SK-N-SH (cell line): ENCODE results near the gene ROR2. TPM values are rescaled to one million over a fixed set of nuclear protein-coding genes. Genes with fewer than 3 reads are reported as not detected.

Source experiments
- CTCF ChIA-PET: fragments of 300-600, 350-600 bp; formaldehyde crosslinking; extraction: SDS; loops from one replicate; lab custom pipeline; 2021; lab: Yijun Ruan, JAX
- POLR2A ChIA-PET: fragments of 350-600 bp; sonication (Branson Sonifier 250); formaldehyde crosslinking; extraction: SDS; loops from one replicate; lab custom pipeline; 2020; ENCODE audit warnings: antibody characterized with exemption, inconsistent platforms; lab: Yijun Ruan, JAX
- DNase-seq: peaks from one replicate; pipeline ENCODE4 v3.0.0; 2012
- H2AFZ ChIP-seq: fragments of 200-600 bp; sonication (generic); 2 replicates; pipeline ENCODE4 v1.8.1; 2016; ENCODE audit warnings: antibody characterized with exemption, mild to moderate bottlenecking, low read depth
- H3F3A ChIP-seq: fragments of 200-600 bp; sonication (generic); replicated peaks from 2 replicates; pipeline ENCODE3; 2016; ENCODE audit warnings: antibody characterized with exemption, mild to moderate bottlenecking; ENCODE audit not compliant: insufficient read depth
- H3K27ac ChIP-seq, 2 experiments: fragments of 200-500 bp in 1 of 2; fragments of 200-600 bp in 1 of 2; sonication (Bioruptor generic) in 1 of 2; sonication (generic), shearing (Covaris generic) in 1 of 2; 2 replicates each; pipeline versions ENCODE4 v1.5.1 to v1.6.1; 2014 to 2016; ENCODE audit warnings: low read depth in 2 of 2, inconsistent platforms in 1 of 2, low read length in 1 of 2, mild to moderate bottlenecking in 1 of 2, mixed read lengths in 1 of 2
- H3K27me3 ChIP-seq: fragments of 200-600 bp; sonication (generic), shearing (Covaris generic); 2 replicates; pipeline ENCODE4 v1.6.1; 2016; ENCODE audit warnings: mixed run types; ENCODE audit not compliant: insufficient read depth
- H3K36me3 ChIP-seq, 2 experiments: fragments of 200-500 bp in 1 of 2; fragments of 200-600 bp in 1 of 2; sonication (Bioruptor generic) in 1 of 2; sonication (generic) in 1 of 2; replicated peaks in 1 of 2; 2 replicates each; pipeline versions ENCODE3 to v1.5.1; 2014 to 2016; ENCODE audit warnings: low read length in 1 of 2, mild to moderate bottlenecking in 1 of 2; ENCODE audit not compliant: insufficient read depth in 2 of 2, control insufficient read depth in 1 of 2
- H3K4me1 ChIP-seq, 2 experiments: fragments of 200-500 bp in 1 of 2; fragments of 200-600 bp in 1 of 2; sonication (Bioruptor generic) in 1 of 2; sonication (generic), shearing (Covaris generic) in 1 of 2; 2 replicates each; pipeline versions ENCODE4 v1.5.1 to v1.6.1; 2014 to 2016; ENCODE audit warnings: low read depth in 1 of 2, low read length in 1 of 2, mixed run types in 1 of 2; ENCODE audit not compliant: insufficient read depth in 2 of 2, control insufficient read depth in 1 of 2
- H3K4me2 ChIP-seq: fragments of 200-600 bp; sonication (generic), shearing (Covaris generic); 2 replicates; pipeline ENCODE4 v1.6.1; 2017; ENCODE audit warnings: mixed run types
- H3K4me3 ChIP-seq, 2 experiments: fragments of 200-500 bp in 1 of 2; fragments of 200-600 bp in 1 of 2; sonication (Bioruptor generic) in 1 of 2; sonication (generic), shearing (Covaris generic) in 1 of 2; 2 replicates each; pipeline versions ENCODE4 v1.5.1 to v1.8.1; 2014 to 2016; ENCODE audit warnings: low read depth in 2 of 2, inconsistent platforms in 1 of 2, low read length in 1 of 2, mild to moderate bottlenecking in 1 of 2, mixed read lengths in 1 of 2, moderate library complexity in 1 of 2
- H3K79me2 ChIP-seq: fragments of 200-600 bp; sonication (generic); 2 replicates; pipeline ENCODE4 v1.8.1; 2017; ENCODE audit warnings: mild to moderate bottlenecking; ENCODE audit not compliant: insufficient read depth
- H3K9ac ChIP-seq: fragments of 200-600 bp; sonication (generic); 2 replicates; pipeline ENCODE4 v1.6.1; 2017; ENCODE audit warnings: mixed run types
- H3K9me2 ChIP-seq: fragments of 200-600 bp; sonication (generic); 2 replicates; pipeline ENCODE4 v1.6.1; 2017; ENCODE audit warnings: mixed run types
- H3K9me3 ChIP-seq: fragments of 200-600 bp; sonication (generic); 2 replicates; pipeline ENCODE4 v1.6.1; 2017; ENCODE audit warnings: mixed run types, mild to moderate bottlenecking, moderate library complexity
- H4K20me1 ChIP-seq: fragments of 200-600 bp; sonication (generic); 2 replicates; pipeline ENCODE4 v1.6.1; 2017; ENCODE audit warnings: mild to moderate bottlenecking, mixed run types; ENCODE audit not compliant: insufficient read depth
- CHD2 ChIP-seq: fragments of 150-350 bp; IDR thresholded peaks from 2 replicates; pipeline ENCODE4 v1.6.1; 2018; ENCODE audit warnings: low read length; ENCODE audit not compliant: partially characterized antibody
- ELF1 ChIP-seq: IDR thresholded peaks from 2 replicates; pipeline ENCODE4 v1.4.0; 2012
- EZH2phosphoT487 ChIP-seq: fragments of 200-600 bp; sonication (generic); IDR thresholded peaks from 2 replicates; pipeline ENCODE4 v1.6.1; 2017; ENCODE audit warnings: low read depth, mixed run types, mild to moderate bottlenecking, antibody characterized with exemption, moderate library complexity, borderline replicate concordance
- FOSL2 ChIP-seq: IDR thresholded peaks from 2 replicates; pipeline ENCODE4 v1.4.0; 2012; ENCODE audit warnings: low read depth, mild to moderate bottlenecking, moderate library complexity, borderline replicate concordance
- FOXJ3 ChIP-seq: sonication (generic); formaldehyde crosslinking; IDR thresholded peaks from 2 replicates; pipeline ENCODE4 v1.5.1; 2020; ENCODE audit warnings: mild to moderate bottlenecking, missing genetic modification reagents
- FOXM1 ChIP-seq: IDR thresholded peaks from 2 replicates; pipeline ENCODE4 v1.4.0; 2012; ENCODE audit warnings: low read depth, mild to moderate bottlenecking
- MEF2A ChIP-seq: IDR thresholded peaks from 2 replicates; pipeline ENCODE4 v1.4.0; 2012; ENCODE audit warnings: low read depth, borderline replicate concordance
- POLR2AphosphoS5 ChIP-seq: IDR thresholded peaks from 2 replicates; pipeline ENCODE4 v1.6.1; 2012; ENCODE audit warnings: low read depth, low read length
- RAD21 ChIP-seq: IDR thresholded peaks from 2 replicates; pipeline ENCODE4 v1.6.1; 2012; ENCODE audit warnings: mild to moderate bottlenecking, low read length
- RCOR1 ChIP-seq: fragments of 150-350 bp; IDR thresholded peaks from 2 replicates; pipeline ENCODE4 v1.6.1; 2017; ENCODE audit warnings: antibody characterized with exemption, low read length
- RFX5 ChIP-seq: IDR thresholded peaks from 2 replicates; pipeline ENCODE4 v1.6.1; 2012; ENCODE audit warnings: mild to moderate bottlenecking, improper control_type of control experiment, low read length
- RXRA ChIP-seq: IDR thresholded peaks from 2 replicates; pipeline ENCODE4 v1.4.0; 2012; ENCODE audit warnings: low read depth, mild to moderate bottlenecking, borderline replicate concordance
- SIN3A ChIP-seq: IDR thresholded peaks from 2 replicates; pipeline ENCODE4 v1.6.1; 2012; ENCODE audit warnings: low read depth, mild to moderate bottlenecking, low read length, moderate library complexity, borderline replicate concordance
- SMC3 ChIP-seq: IDR thresholded peaks from 2 replicates; pipeline ENCODE4 v1.6.1; 2012; ENCODE audit warnings: low read depth, low read length, improper control_type of control experiment
- TAF1 ChIP-seq: IDR thresholded peaks from 2 replicates; pipeline ENCODE4 v1.6.1; 2012; ENCODE audit warnings: low read depth, mild to moderate bottlenecking, low read length, moderate library complexity, borderline replicate concordance
- TEAD4 ChIP-seq: IDR thresholded peaks from 2 replicates; pipeline ENCODE4 v1.4.0; 2012; ENCODE audit warnings: mild to moderate bottlenecking, borderline replicate concordance; ENCODE audit not compliant: insufficient read depth
- YY1 ChIP-seq: IDR thresholded peaks from 2 replicates; pipeline ENCODE4 v1.4.0; 2012; ENCODE audit warnings: low read depth, mild to moderate bottlenecking
- WGBS: methylation state at CpG from one replicate; pipeline ENCODE4 v1.1.6; 2017; ENCODE audit warnings: low lambda C conversion rate; 5-methylcytosine and 5-hydroxymethylcytosine counted together
- polyA plus RNA-seq, 3 experiments: library from polyadenylated mRNA; depleted of rRNA; stranded (reverse); fragments of >200 nt; gene quantifications; 2 replicates each; pipeline ENCODE4 v1.2.3, GENCODE V29; 2012
- TF ChIP-seq, protein P1 (sequence below): fragments of 200-600 bp; sonication (generic); IDR thresholded peaks from 2 replicates; pipeline ENCODE4 v1.6.1; 2017; ENCODE audit warnings: antibody characterized with exemption, mild to moderate bottlenecking, moderate library complexity
- TF ChIP-seq, protein P2 (sequence below): IDR thresholded peaks from 2 replicates; pipeline ENCODE4; 2012
- TF ChIP-seq, protein P3 (sequence below): IDR thresholded peaks from 2 replicates; pipeline ENCODE4 v1.6.1; 2012; ENCODE audit warnings: mild to moderate bottlenecking, low read depth, low read length, moderate library complexity

The ROR2 gene
- polyA plus RNA-seq, 1 of the 3 experiments (the other 2 are of a cell fraction) = 0.43 TPM

DNA sequence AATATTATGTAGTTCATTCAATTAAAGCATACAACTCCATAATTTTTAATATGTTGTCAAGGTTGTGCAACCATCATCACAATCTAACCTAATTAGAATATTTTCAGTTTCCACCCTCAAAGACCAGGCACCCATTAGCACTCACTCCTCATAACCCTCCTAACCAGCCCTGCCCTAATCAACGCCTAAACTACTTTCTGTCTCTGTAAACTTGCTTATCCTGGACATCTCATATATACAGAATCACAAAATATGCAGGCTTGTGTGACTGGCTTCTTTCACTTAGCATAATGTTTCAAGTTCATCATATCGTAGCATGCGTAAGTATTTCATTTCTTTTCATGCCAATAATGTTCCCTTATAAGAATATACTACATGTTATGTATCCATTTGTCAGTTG, 391.6 kb downstream of the ROR2 start:
- H3K79me2 ChIP-seq = no peaks in the 10 kb centered on the region
- 75% methylated on average over 3 of the region's 3 CpGs for WGBS
- POLR2A ChIA-PET = no interaction called here

More for the DNA sequence above, 391.6 kb downstream of the ROR2 start:
- Histone ChIP-seq H3F3A (no peaks in the 10 kb centered on the region), H3K27ac (no peak overlapping the region), H3K27me3 (no peaks in the 10 kb centered on the region; the same call in 1 of the 2 replicates), H3K9me3 (no peaks in the 10 kb centered on the region), H4K20me1 (no peaks in the 10 kb centered on the region), H3K9me2 (no peaks in the 10 kb centered on the region), H3K4me3 (no peak overlapping the region), H3K4me2 (no peak overlapping the region), H3K9ac (no peak overlapping the region), H3K4me1 (no peaks in the 10 kb centered on the region), H3K36me3 (no peaks in the 10 kb centered on the region), H2AFZ (no peak overlapping the region)
- no peak for TF ChIP-seq MEF2A
- TF ChIP-seq SIN3A = no peak
- TF ChIP-seq YY1 = no peak
- TF ChIP-seq EZH2phosphoT487 = no peak
- TF ChIP-seq FOXJ3 = no peak
- TF ChIP-seq SMC3 = no peak
- no peak for TF ChIP-seq CHD2
- TF ChIP-seq RFX5 = no peak
- TF ChIP-seq FOXM1 = no peak
- no peak for TF ChIP-seq RCOR1
- TF ChIP-seq, protein P1, sequence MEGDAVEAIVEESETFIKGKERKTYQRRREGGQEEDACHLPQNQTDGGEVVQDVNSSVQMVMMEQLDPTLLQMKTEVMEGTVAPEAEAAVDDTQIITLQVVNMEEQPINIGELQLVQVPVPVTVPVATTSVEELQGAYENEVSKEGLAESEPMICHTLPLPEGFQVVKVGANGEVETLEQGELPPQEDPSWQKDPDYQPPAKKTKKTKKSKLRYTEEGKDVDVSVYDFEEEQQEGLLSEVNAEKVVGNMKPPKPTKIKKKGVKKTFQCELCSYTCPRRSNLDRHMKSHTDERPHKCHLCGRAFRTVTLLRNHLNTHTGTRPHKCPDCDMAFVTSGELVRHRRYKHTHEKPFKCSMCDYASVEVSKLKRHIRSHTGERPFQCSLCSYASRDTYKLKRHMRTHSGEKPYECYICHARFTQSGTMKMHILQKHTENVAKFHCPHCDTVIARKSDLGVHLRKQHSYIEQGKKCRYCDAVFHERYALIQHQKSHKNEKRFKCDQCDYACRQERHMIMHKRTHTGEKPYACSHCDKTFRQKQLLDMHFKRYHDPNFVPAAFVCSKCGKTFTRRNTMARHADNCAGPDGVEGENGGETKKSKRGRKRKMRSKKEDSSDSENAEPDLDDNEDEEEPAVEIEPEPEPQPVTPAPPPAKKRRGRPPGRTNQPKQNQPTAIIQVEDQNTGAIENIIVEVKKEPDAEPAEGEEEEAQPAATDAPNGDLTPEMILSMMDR = no peak
- no peak for TF ChIP-seq RXRA
- no peak for TF ChIP-seq TAF1
- no peak for TF ChIP-seq POLR2AphosphoS5
- no peak for TF ChIP-seq TEAD4
- TF ChIP-seq RAD21 = no peak
- TF ChIP-seq, protein P2, sequence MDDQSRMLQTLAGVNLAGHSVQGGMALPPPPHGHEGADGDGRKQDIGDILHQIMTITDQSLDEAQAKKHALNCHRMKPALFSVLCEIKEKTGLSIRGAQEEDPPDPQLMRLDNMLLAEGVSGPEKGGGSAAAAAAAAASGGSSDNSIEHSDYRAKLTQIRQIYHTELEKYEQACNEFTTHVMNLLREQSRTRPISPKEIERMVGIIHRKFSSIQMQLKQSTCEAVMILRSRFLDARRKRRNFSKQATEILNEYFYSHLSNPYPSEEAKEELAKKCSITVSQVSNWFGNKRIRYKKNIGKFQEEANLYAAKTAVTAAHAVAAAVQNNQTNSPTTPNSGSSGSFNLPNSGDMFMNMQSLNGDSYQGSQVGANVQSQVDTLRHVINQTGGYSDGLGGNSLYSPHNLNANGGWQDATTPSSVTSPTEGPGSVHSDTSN = no peak
- TF ChIP-seq ELF1 = no peak
- TF ChIP-seq, protein P3, sequence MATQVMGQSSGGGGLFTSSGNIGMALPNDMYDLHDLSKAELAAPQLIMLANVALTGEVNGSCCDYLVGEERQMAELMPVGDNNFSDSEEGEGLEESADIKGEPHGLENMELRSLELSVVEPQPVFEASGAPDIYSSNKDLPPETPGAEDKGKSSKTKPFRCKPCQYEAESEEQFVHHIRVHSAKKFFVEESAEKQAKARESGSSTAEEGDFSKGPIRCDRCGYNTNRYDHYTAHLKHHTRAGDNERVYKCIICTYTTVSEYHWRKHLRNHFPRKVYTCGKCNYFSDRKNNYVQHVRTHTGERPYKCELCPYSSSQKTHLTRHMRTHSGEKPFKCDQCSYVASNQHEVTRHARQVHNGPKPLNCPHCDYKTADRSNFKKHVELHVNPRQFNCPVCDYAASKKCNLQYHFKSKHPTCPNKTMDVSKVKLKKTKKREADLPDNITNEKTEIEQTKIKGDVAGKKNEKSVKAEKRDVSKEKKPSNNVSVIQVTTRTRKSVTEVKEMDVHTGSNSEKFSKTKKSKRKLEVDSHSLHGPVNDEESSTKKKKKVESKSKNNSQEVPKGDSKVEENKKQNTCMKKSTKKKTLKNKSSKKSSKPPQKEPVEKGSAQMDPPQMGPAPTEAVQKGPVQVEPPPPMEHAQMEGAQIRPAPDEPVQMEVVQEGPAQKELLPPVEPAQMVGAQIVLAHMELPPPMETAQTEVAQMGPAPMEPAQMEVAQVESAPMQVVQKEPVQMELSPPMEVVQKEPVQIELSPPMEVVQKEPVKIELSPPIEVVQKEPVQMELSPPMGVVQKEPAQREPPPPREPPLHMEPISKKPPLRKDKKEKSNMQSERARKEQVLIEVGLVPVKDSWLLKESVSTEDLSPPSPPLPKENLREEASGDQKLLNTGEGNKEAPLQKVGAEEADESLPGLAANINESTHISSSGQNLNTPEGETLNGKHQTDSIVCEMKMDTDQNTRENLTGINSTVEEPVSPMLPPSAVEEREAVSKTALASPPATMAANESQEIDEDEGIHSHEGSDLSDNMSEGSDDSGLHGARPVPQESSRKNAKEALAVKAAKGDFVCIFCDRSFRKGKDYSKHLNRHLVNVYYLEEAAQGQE = no peak
- TF ChIP-seq FOSL2 = no peak
- DNase-seq = no peak
- CTCF ChIA-PET = no interaction called here
